HepG2 (cell line): Measurements from ENCODE around the gene LTA.

ENCODE experiments used
- ATF7-NPFF ChIP-seq: sonication (generic); formaldehyde crosslinking; IDR thresholded peaks from 2 replicates; pipeline ENCODE4 v1.8.1; 2023; ENCODE audit warnings: mild to moderate bottlenecking, low read depth, missing genetic modification reagents, moderate library complexity
- FOXA1 ChIP-seq, 2 experiments: fragments of 450-650 bp in 1 of 2; sonication (generic) in 1 of 2; formaldehyde crosslinking in 1 of 2; IDR thresholded peaks; 2 replicates each; pipeline versions ENCODE4 v1.4.0 to v1.6.1; 2016 to 2020; ENCODE audit warnings: missing genetic modification reagents in 1 of 2
- JUND ChIP-seq: sonication (generic); formaldehyde crosslinking; IDR thresholded peaks from 2 replicates; pipeline ENCODE4 v1.8.0; 2022; ENCODE audit warnings: mild to moderate bottlenecking, missing genetic modification reagents
- NCOA2 ChIP-seq: sonication (generic); formaldehyde crosslinking; IDR thresholded peaks from 2 replicates; pipeline ENCODE4 v1.8.0; 2022; ENCODE audit warnings: inconsistent platforms
- POLR2A ChIP-seq, 2 experiments: IDR thresholded peaks; 2 replicates each; pipeline ENCODE4 v1.6.1; 2011; ENCODE audit warnings: low read depth in 2 of 2, low read length in 2 of 2, mild to moderate bottlenecking in 1 of 2, moderate library complexity in 1 of 2; ENCODE audit not compliant: insufficient read depth in 1 of 2
- TCF7L2 ChIP-seq: IDR thresholded peaks from 2 replicates; pipeline ENCODE4 v1.6.1; 2011; ENCODE audit warnings: mild to moderate bottlenecking, low read depth, low read length, moderate library complexity
- ZNF7 ChIP-seq: IDR thresholded peaks from 2 replicates; pipeline ENCODE4 v1.6.1; 2016; ENCODE audit warnings: missing biosample characterization, missing genetic modification reagents
- ZNF878 ChIP-seq: sonication (generic); formaldehyde crosslinking; IDR thresholded peaks from 2 replicates; pipeline ENCODE4 v1.8.1; 2023; ENCODE audit warnings: mild to moderate bottlenecking, missing genetic modification reagents, moderate library complexity
- TF ChIP-seq, protein P1 (sequence below): sonication (generic); formaldehyde crosslinking; IDR thresholded peaks from 2 replicates; pipeline ENCODE4 v1.4.0; 2020; ENCODE audit warnings: missing genetic modification reagents, borderline replicate concordance
- TF ChIP-seq, protein P2 (sequence below), 2 experiments: sonication (generic) in 1 of 2; formaldehyde crosslinking in 1 of 2; IDR thresholded peaks; 2 replicates each; pipeline versions ENCODE4 v1.5.1 to v1.6.1; 2011 to 2020; ENCODE audit warnings: borderline replicate concordance in 1 of 2, low read depth in 1 of 2, low read length in 1 of 2, mild to moderate bottlenecking in 1 of 2, missing genetic modification reagents in 1 of 2, moderate library complexity in 1 of 2
- TF ChIP-seq, protein P3 (sequence below): sonication (generic); formaldehyde crosslinking; IDR thresholded peaks from 2 replicates; pipeline ENCODE4 v1.5.0; 2020; ENCODE audit warnings: mild to moderate bottlenecking, missing genetic modification reagents, moderate library complexity

DNA sequence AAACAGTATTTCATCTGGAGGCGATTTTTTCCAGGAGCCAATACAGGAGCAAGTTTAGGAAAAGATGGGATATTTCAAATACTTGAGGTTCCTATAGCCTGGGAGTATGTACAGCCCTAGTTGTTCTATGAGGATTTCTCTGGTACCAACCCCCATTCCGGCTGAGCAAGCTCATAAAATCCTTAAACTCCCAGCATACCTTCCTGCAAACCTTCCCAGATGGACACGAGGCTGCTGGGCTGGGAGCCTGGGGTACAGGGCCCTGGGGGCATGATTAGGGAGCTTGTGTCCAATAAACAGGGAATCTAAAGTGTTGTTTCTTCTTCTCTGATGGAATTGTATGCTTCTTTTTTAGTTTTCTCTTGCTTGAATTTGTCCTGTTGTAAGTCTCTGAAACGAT is 49.9 kb downstream of the LTA start:
- no peak for TF ChIP-seq ZNF878 (CRISPR knock-in tag)
- TF ChIP-seq FOXA1 (IDR thresholded peaks at IDR 0.05): no peak
- no peak for TF ChIP-seq FOXA1 (CRISPR knock-in tag; IDR thresholded peaks at IDR 0.05)
- TF ChIP-seq, protein P1, sequence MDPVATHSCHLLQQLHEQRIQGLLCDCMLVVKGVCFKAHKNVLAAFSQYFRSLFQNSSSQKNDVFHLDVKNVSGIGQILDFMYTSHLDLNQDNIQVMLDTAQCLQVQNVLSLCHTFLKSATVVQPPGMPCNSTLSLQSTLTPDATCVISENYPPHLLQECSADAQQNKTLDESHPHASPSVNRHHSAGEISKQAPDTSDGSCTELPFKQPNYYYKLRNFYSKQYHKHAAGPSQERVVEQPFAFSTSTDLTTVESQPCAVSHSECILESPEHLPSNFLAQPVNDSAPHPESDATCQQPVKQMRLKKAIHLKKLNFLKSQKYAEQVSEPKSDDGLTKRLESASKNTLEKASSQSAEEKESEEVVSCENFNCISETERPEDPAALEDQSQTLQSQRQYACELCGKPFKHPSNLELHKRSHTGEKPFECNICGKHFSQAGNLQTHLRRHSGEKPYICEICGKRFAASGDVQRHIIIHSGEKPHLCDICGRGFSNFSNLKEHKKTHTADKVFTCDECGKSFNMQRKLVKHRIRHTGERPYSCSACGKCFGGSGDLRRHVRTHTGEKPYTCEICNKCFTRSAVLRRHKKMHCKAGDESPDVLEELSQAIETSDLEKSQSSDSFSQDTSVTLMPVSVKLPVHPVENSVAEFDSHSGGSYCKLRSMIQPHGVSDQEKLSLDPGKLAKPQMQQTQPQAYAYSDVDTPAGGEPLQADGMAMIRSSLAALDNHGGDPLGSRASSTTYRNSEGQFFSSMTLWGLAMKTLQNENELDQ (CRISPR knock-in tag): no peak
- TF ChIP-seq, protein P2, sequence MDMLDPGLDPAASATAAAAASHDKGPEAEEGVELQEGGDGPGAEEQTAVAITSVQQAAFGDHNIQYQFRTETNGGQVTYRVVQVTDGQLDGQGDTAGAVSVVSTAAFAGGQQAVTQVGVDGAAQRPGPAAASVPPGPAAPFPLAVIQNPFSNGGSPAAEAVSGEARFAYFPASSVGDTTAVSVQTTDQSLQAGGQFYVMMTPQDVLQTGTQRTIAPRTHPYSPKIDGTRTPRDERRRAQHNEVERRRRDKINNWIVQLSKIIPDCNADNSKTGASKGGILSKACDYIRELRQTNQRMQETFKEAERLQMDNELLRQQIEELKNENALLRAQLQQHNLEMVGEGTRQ (IDR thresholded peaks at IDR 0.05; ENCODE audit: low read depth, low read length): no peak
- TF ChIP-seq, protein P2 (CRISPR knock-in tag; IDR thresholded peaks at IDR 0.05; ENCODE audit: borderline replicate concordance): no peak
- no peak for TF ChIP-seq ATF7-NPFF
- no peak for TF ChIP-seq TCF7L2
- TF ChIP-seq, protein P3, sequence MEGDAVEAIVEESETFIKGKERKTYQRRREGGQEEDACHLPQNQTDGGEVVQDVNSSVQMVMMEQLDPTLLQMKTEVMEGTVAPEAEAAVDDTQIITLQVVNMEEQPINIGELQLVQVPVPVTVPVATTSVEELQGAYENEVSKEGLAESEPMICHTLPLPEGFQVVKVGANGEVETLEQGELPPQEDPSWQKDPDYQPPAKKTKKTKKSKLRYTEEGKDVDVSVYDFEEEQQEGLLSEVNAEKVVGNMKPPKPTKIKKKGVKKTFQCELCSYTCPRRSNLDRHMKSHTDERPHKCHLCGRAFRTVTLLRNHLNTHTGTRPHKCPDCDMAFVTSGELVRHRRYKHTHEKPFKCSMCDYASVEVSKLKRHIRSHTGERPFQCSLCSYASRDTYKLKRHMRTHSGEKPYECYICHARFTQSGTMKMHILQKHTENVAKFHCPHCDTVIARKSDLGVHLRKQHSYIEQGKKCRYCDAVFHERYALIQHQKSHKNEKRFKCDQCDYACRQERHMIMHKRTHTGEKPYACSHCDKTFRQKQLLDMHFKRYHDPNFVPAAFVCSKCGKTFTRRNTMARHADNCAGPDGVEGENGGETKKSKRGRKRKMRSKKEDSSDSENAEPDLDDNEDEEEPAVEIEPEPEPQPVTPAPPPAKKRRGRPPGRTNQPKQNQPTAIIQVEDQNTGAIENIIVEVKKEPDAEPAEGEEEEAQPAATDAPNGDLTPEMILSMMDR (CRISPR knock-in tag): no peak
- TF ChIP-seq JUND (CRISPR knock-in tag): no peak
- no peak for TF ChIP-seq NCOA2
- no peak for TF ChIP-seq ZNF7 (CRISPR knock-in tag)
- no peak for TF ChIP-seq POLR2A (IDR thresholded peaks at IDR 0.05; ENCODE audit: insufficient read depth in 1 of 2, low read depth in 2 of 2, low read length in 2 of 2)
